DND-41 (cell line): ENCODE measurements around the gene GPR75.

Experiments used
- CTCF ChIP-seq: IDR thresholded peaks from 2 replicates; pipeline ENCODE4 v1.5.1; 2012; ENCODE audit warnings: borderline replicate concordance, low read length, moderate library complexity, mild to moderate bottlenecking; ENCODE audit not compliant: poor library complexity, severe bottlenecking; ENCODE audit errors: extremely low read depth
- EZH2 ChIP-seq: IDR thresholded peaks from 3 replicates; pipeline ENCODE4 v1.6.1; 2012; ENCODE audit warnings: borderline replicate concordance, low read depth, mild to moderate bottlenecking, moderate library complexity, low read length, inconsistent platforms; ENCODE audit not compliant: severe bottlenecking

- TF ChIP-seq CTCF (no peak), EZH2 (no peak)
These were observed at the start of gene GPR75 for GRCh38 chr2:53859206-53860181.
